ENCODE measurements around the gene OR2A7.
"Not testable (repeated sequence)": the region's sequence is repeated elsewhere in the genome, so short reads cannot be mapped to it uniquely, and the experiment has no call there.

The OR2A7 gene

DNA sequence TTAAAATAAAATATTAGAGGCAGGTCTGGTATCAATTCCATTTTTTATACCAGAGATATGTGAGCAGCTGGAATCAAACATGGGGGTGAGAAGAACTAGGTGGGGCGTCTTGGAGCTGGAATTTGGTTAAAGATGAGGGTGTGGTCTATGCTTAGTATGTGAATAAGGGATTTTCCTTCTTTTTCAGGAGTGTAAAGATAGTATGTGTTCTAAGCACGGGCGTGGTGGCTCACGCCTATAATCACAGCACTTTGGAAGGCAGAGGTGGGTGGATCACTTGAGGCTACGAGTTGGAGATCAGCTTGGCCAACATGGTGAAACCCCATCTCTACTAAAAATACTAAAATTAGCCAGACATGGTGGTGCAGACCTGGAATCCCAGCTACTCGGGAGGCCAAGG is 10.7 kb upstream of the OR2A7 start:
- not testable (repeated sequence) for H3K36me3 ChIP-seq; H3K9me3 ChIP-seq; H3K4me3 ChIP-seq (ENCODE audit: low read depth, low read length); DNase-seq; H3K4me1 ChIP-seq; H3K27me3 ChIP-seq

DNA sequence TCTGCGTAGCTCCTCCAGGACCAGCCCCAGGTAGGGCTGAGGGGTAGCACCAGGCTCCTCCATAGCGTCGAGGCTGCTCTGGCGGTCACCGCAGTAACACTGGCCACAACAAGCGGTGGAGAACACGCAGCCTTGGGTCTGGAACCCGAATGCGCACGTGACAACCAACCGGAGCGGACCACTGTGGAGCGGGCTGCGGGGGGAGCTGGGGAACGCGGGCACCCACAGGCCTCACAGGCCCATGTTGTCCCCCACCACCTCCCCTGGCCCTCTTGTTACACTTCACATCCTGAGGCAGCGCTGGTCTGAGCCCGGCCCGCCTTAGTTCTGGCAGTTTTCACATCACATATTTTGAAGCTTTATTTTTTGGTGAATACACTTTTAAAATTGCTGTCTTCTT is 4.6 kb upstream of the OR2A7 start, which contains the start of gene CTAGE8:
CTAGE8 (minus strand) TSS at position 101 of the 400 bp plus-strand sequence; CDS start at position 63, 38 bp downstream.
- DNase-seq; H3K4me3 ChIP-seq (ENCODE audit: low read depth, low read length); H3K36me3 ChIP-seq: not testable (repeated sequence)

DNA sequence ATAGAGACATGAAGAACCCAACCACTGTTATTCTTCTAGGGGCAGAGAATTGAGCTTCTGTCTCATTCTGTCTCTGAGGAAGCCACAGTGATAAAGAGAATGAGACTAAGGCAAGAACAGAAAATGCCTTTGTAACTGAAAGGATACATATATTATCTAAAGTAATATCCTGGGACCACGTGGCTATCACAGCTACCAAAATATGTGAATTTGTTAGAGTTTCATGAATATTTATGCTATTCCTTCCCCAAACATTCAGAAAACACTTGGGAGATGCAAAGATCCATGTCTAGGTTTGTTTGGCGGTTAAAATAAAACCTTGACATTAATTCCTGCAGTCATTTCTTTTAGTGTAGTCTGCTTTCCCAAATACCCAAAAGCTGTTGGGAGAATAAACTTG is 2.5 kb downstream of the OR2A7 start:
- not testable (repeated sequence) for H3K27me3 ChIP-seq; H3K4me1 ChIP-seq; H3K9me3 ChIP-seq; H3K4me3 ChIP-seq (ENCODE audit: low read depth, low read length); DNase-seq; H3K36me3 ChIP-seq

More for the DNA sequence above, 4.6 kb upstream of the OR2A7 start, which contains the start of gene CTAGE8:
- not testable (repeated sequence) for H3K27me3 ChIP-seq, H3K4me1 ChIP-seq, H3K9me3 ChIP-seq

DNA sequence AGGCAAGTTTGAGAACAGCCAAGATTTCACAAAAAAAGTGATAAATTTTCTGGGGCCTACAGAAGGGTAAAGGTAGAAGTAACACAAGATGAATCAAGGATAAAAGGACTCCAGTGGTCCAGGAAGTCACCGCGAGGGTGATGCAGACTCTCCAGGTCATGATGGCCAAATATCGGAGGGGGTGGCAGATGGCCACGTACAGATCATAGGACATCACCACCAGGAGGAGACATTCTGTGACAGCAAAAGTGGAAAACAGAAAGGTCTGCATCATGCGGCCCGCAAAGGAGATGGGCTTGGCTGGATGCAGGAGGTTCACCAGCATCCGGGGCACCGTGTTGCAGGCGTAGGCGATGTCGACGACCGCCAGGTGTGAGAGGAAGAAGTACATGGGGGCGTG is 5.5 kb downstream of the OR2A7 start:
- not testable (repeated sequence) for DNase-seq; H3K4me1 ChIP-seq; H3K9me3 ChIP-seq; H3K27me3 ChIP-seq; H3K36me3 ChIP-seq; H3K4me3 ChIP-seq (ENCODE audit: low read depth, low read length)

DNA sequence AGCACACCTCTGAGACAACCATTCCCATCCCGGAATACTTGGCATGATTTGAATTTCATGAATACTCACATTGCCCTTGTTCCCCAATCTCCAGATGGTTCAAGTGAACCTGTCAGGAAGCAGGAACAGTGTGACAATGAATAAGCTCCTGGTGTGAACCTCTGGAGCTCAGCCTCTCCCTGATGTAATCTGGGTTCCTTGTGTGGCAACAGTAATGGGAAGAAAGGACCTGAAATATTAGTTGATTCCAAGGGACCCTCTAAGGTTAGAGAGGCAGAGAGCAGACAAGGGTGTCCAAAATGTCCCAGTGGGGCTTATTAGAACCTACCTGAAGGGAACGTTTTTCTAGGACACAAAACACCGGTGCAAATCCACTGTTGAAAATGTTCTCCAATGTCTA is 8.5 kb downstream of the OR2A7 start:
- no peaks in the 10 kb centered on the region for H3K4me1 ChIP-seq
- no peaks in the 10 kb centered on the region for H3K27me3 ChIP-seq
- TF ChIP-seq, protein P1, sequence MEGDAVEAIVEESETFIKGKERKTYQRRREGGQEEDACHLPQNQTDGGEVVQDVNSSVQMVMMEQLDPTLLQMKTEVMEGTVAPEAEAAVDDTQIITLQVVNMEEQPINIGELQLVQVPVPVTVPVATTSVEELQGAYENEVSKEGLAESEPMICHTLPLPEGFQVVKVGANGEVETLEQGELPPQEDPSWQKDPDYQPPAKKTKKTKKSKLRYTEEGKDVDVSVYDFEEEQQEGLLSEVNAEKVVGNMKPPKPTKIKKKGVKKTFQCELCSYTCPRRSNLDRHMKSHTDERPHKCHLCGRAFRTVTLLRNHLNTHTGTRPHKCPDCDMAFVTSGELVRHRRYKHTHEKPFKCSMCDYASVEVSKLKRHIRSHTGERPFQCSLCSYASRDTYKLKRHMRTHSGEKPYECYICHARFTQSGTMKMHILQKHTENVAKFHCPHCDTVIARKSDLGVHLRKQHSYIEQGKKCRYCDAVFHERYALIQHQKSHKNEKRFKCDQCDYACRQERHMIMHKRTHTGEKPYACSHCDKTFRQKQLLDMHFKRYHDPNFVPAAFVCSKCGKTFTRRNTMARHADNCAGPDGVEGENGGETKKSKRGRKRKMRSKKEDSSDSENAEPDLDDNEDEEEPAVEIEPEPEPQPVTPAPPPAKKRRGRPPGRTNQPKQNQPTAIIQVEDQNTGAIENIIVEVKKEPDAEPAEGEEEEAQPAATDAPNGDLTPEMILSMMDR (IDR thresholded peaks at IDR 0.05; ENCODE audit: low read depth, low read length) = no peak
- no peaks in the 10 kb centered on the region for H3K36me3 ChIP-seq
- no peaks in the 10 kb centered on the region for H3K9me3 ChIP-seq
- DNase-seq = no peak
- H3K4me3 ChIP-seq (ENCODE audit: low read depth, low read length) = no peak overlapping the region

DNA sequence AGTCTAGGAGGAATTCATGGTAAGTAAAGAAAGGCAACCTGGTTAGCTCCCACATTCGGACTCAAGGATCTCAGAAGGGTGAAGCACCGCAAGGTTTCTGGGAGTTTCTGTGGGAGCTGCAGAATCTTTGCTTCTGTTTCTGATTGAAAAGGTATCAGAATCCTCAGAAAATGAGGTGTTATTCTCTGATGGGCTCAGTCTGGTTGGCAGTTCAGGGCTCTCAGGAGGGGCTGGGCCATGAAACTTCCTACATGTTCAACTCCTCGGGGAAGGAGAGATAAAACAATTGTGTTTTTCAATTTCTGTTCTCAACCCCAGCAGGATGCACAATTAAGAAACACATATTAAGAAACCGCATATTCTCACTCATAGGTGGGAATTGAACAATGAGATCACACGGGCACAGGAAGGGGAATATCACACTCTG is 9.1 kb downstream of the OR2A7 start:
- Histone ChIP-seq H3K27me3 (no peaks in the 10 kb centered on the region), H3K36me3 (no peaks in the 10 kb centered on the region), H3K9me3 (no peaks in the 10 kb centered on the region), H3K4me1 (no peaks in the 10 kb centered on the region), H3K4me3 (ENCODE audit: low read depth, low read length) (no peak overlapping the region)
- TF ChIP-seq, protein P1 (IDR thresholded peaks at IDR 0.05; ENCODE audit: low read depth, low read length) = no peak
- DNase-seq = no peak

DNA sequence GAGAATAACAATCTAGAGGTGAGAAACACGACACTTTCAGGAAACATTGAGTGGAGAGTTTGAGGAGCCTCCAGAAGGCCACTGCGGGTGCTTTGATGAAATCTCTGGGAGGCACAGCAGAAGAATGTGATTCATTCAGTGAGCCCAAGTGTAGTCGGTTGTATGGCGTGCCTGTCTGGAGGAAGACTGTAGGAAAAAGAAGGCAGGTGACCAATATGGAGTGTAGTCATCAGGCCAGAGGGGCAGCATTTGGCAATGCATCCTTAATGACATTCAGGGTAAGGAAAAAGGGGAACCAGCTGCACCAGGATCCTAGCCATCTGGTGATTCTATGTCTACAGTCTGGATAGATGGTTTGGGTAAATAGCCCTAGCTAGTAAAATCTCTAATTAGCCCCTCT is 12.3 kb downstream of the OR2A7 start:
- not testable (repeated sequence) for H3K9me3 ChIP-seq; DNase-seq; H3K36me3 ChIP-seq; H3K4me1 ChIP-seq; H3K27me3 ChIP-seq; H3K4me3 ChIP-seq (ENCODE audit: low read depth, low read length)

DNA sequence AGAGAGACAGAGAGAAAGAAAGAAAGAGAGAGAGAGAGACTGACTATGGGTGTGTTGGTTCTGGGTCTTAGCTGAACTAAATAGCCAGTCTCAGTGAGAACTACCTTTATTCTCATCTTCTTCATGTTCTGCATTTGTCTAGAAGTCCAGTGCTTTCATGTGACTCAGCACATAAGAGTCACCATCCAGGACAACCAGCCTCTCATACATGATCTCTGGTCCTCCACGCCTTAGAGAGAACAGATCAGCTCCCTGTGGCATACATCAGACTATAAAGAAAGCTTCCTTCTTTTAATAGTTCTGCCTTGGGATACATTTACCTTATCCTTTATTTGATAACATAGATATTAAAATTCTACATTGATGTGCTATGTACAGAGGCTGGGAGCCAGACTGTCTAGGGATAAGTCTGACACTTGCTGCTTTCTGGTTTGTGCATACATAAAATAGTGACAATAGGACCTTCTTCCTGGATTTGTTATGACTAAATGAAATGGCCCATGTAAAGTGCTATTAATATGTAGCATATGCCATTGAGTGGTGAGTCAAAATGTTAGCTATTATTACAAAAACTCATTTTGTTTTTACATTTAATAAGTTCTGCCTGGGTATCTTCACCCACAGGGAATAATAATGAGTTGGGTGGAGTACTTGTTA is 16.8 kb downstream of the OR2A7 start:
- H3K36me3 ChIP-seq; H3K27me3 ChIP-seq; DNase-seq; H3K4me1 ChIP-seq; H3K4me3 ChIP-seq (ENCODE audit: low read depth, low read length); H3K9me3 ChIP-seq: not testable (repeated sequence)

DNA sequence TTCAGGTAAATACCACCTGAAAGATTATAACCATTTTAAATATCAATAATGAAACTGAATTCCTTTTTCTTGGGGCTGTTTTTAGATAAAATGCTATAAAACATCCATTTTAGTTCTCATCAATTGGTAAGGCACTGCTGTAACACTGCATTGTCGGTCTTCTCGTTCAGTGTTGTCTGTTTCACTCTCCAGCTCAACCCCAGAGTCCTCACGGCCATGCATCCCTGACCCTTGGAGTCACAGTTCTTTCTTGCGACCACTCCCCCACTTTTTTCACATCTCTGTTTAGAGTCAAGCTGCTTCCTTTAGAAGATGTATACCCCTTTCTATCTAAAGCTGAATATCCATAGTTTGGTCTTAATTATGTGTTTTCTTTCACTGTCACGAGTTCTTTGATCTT is 17.6 kb downstream of the OR2A7 start:
- not testable (repeated sequence) for H3K4me3 ChIP-seq (ENCODE audit: low read depth, low read length)

DNA sequence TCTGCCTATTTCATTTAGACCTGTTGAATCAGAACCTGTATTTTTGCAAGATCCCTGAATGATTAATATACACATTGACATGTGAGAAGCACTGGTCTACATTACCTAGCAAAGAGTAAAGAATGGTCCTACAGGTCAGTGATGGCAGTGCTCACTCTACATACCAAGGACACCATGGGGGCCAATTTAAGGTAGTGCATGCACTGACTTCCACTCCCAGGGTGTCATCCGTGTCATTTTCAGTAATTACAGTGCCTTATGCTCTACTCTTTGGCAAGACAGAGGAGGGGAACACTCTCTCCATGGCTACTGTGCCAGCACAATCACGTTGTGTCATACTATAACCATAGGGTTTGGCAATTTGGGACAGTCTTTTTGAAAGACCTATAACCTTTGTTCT is 19.2 kb downstream of the OR2A7 start:
- DNase-seq; H3K4me3 ChIP-seq (ENCODE audit: low read depth, low read length); H3K27me3 ChIP-seq; H3K4me1 ChIP-seq; H3K9me3 ChIP-seq; H3K36me3 ChIP-seq: not testable (repeated sequence)

More for the DNA sequence above, 17.6 kb downstream of the OR2A7 start:
- H3K27me3 ChIP-seq, DNase-seq, H3K9me3 ChIP-seq, H3K36me3 ChIP-seq, H3K4me1 ChIP-seq: not testable (repeated sequence)

DNA sequence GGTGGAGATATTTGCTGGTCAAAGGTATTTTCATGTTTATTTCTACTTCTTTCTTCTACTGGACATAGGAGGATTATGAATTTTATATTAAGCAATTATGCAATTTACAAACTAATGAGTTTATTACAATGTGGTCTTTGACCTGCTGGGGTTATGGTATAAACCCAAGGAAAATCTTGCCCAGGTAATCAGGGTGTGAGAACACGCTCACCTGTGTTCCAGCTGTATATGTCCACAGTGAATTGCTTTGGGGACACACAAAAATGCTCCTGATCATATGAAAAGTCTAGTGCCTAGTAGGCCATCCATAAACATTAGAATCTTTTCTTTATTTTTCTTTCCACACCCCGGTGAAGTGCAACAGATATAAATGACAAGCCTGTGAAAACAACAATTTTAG is 25.2 kb downstream of the OR2A7 start, which contains the start of gene OR2A42:
OR2A42 (minus strand) TSS at position 241 of the 400 bp plus-strand sequence. CDS start 6,762 bp downstream, outside the sequence.
- not testable (repeated sequence) for H3K27me3 ChIP-seq; H3K36me3 ChIP-seq; H3K9me3 ChIP-seq; H3K4me1 ChIP-seq; H3K4me3 ChIP-seq (ENCODE audit: low read depth, low read length); DNase-seq

DNA sequence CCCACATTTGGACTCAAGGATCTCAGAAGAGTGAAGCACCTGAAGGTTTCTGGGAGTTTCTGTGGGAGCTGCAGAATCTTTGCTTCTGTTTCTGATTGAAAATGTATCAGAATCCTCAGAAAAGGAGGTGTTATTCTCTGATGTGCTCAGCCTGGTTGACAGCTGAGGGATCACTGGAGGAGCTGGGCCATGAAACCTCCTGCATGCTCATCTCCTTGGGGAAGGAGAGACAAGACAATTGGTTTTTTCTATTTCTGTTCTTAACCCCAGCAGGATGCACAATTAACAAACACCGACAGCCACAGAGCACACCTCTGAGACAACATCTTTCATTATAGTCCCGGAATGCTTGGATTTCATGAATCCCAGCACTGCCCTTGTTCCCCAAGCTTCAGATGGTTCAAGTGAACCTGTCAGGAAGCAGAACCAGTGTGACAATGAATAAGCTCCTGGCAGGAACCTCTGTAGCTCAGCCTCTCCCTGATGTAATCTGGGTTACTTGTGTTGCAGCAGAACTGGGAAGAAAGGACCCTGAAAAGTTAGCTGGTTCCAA is 26.0 kb downstream of the OR2A7 start:
- DNase-seq; H3K36me3 ChIP-seq; H3K27me3 ChIP-seq; H3K4me1 ChIP-seq; H3K4me3 ChIP-seq (ENCODE audit: low read depth, low read length); H3K9me3 ChIP-seq: not testable (repeated sequence)

DNA sequence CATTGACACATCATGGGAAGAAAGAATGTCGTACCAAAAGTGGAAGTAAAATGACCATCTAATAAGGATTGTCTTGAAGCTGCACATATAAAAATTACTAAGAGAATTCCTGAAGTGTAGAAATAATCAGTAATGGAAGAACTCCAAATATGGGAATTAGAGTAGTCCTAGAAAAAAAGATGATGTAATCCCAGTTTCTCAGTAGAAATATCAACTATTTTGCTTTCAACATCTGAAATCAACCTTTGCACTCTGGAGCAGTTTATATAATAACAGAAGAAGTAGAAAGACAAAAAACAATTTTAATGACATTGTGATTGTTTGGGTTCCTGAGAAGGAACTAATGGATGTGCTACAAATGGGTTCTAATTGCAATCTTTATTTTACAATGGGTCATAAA is 31.6 kb downstream of the OR2A7 start:
- not testable (repeated sequence) for DNase-seq; H3K4me1 ChIP-seq; H3K27me3 ChIP-seq; H3K4me3 ChIP-seq (ENCODE audit: low read depth, low read length); H3K9me3 ChIP-seq; H3K36me3 ChIP-seq

DNA sequence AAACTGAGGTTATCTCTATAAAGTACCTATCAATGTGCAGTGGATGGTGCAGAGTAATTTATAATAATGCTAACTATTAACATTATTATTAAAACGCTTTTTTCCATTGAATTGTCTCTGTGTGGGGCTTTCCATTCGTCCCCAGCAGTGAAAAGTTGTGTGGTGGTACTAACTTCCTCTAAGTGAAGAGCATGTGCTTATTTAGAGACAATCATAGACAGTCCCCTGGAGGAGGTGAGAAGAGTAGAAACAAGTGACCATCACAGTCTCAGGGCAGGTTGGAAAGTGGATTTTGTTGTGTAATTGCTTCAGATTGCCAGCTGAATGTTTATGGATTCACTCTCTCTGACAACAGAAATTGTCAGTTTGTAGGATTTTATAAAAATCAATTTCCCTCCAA is 33.6 kb downstream of the OR2A7 start:
- not testable (repeated sequence) for H3K36me3 ChIP-seq; H3K4me3 ChIP-seq (ENCODE audit: low read depth, low read length); H3K27me3 ChIP-seq; H3K9me3 ChIP-seq; DNase-seq; H3K4me1 ChIP-seq

All from BE2C (cell line).